GM21717 (cell line): ENCODE measurements around the gene SGMS1.
"Not testable (repeated sequence)": the region's sequence is repeated elsewhere in the genome, so short reads cannot be mapped to it uniquely, and the experiment has no call there.

Experiments used
- ATAC-seq: cut with Tn5 transposase; IDR thresholded peaks from one replicate; pipeline ENCODE4 v1.9.1; 2021; ENCODE audit warnings: mild to moderate bottlenecking, moderate library complexity; ENCODE audit not compliant: unreplicated experiment

SGMS1 gene

GRCh38 chr10:50512743-50513416 is 110.9 kb downstream of the SGMS1 start:
- peak; percentile 44 for ATAC-seq

DNA sequence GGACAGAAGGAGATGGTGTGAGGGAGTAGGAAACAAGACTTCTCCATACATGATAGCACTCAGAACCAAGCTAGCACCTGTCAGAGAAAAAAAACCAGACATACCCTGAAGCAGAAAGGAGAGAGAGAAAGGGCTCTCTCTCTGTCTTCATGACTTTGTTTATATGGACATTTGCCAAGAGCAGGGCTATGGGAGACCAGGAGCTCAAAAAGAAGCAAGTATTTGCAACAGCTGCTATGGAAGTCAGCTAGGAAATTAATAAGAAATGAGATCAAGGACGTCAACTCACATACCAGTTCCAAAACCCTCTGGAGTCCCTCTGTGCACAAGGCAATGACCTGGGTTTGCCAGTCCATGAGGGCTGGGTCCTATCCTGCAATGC is 111.6 kb downstream of the SGMS1 start:
- ATAC-seq = no peak

GRCh38 chr10:50511492-50512213 is 112.1 kb downstream of the SGMS1 start:
- ATAC-seq = peak; percentile 31

DNA sequence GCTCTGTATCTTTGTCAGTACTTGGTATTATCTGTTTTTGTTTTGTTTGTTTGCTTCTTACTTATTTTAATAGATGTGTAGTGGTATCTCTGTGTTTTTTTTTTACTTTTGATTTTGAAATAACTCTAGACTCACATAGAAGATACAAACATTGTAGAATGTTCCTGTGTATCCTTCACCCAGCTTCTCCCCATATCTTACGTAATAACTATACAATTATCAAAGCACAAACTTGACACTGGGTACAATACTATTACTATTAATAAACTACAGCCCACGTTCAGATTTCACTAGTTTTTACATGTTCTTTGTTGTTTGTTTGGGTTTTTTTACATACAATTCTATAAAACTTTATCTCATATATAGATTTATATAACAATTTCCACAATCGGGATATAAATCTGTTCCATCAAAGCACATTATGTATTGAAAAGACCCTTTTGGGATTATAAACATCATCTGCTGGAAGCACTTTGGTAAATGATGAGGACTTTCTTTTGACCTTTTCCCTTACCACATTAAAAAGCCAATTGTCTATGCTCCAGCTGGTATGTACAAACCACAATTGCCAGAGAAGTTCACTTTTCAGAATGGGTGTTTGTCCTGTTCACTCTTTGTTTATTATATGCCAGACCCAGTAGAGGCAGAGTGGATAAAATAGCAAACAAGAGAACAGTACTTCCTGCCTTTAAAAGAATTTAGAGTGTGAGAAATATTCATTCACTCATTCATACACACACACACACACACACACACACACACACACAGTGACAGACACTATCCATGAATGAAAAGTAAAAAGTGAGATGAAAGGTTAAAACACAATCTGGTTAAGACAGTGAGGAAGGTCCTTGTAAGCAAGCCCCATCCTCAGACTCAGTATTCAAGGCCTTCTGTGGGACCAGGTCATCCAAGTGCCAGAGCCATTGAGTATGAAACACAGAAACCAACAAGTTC is 113.0 kb downstream of the SGMS1 start:
- ATAC-seq = no peak

DNA sequence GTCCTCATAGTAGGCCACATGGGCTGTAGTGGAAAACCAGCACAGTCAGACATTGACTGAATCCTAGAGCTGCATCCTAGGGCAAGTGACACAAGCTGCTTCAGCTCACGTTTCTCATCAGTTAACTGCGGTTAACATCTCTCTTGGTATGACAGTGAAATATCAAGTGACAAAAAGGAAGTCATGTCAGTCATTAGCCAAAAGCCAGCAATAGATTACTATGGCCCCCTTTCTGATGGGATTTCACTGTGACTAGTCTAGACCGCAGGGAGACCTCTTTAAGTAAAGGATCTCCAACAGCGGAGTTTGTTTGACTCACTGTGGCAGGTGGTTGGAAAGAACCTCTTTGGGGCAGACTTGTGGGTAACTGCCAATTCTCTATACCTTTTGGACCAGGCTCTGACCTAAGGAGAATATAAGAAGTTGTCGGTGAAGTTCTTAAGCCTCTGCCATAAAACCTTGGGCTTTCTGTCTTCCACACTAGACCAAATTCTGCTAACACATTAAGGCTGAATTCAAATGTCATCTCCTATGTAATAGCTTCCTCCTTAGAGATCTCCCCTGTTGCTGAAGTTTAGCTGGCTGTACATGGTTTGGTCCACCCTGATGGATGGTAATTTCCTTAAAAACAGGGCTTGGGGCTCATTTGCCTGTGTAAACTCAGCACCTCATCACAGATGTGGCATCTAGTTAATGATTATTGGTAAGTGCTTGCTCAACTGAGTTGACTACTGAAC is 115.3 kb downstream of the SGMS1 start:
- peak; percentile 73 for ATAC-seq

DNA sequence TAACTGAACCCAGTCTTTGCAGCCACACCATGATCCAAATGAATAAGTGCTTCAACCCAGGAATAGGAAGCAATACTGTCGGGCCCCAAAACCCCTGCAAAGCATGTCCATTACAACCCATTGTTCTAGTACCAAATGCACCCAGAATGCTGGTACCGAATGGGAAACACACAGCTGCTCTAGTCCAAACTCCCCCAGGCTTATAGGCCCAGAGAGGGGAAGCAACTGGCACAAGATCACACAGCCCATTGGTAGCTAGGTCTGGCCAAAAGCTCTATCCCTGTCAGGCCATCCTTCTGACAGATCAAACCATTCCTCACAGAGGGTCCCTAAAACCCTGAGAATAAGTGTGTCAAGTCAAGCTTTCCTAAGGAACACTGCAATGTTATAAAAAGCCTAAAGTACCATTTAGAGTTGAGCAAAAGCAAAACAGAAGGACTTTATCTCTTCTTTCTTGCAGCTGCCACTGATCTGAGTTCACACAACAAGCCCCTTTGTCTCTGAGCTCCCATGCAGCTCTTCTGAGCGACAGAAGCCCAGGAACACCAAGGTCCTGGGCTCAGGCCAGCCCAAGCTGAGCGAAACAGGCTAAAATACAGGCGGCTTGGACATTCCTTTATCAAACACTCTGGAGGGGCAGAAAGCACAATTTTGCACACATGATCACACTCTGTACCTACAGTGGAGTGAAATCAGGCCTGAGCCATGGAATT is 116.7 kb downstream of the SGMS1 start:
- no peak for ATAC-seq

DNA sequence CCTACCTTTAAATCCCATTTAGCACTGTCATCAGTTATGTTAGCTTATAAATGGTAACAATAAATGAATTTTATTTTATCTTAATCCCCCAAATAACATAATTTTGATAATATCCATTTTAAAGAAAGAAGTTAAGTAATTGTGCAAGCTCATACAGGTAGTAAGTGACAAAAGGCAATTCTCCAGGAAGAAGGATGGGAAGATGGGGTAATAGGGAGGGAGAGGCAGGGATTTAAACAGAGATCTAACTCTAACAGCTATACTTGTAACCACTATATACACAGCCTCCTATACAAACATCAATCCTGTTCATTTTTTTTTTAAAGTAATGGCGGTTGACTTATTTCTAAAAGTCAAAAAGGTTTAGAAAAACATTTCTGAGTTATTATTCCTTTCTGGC is 119.4 kb downstream of the SGMS1 start:
- ATAC-seq = no peak

GRCh38 chr10:50503661-50504320 is 120.0 kb downstream of the SGMS1 start:
- no peak for ATAC-seq

- ATAC-seq = not testable (repeated sequence)
Measured at GRCh38 chr10:50503156-50503555, 120.6 kb downstream of the SGMS1 start.

GRCh38 chr10:50501924-50502452 is 121.8 kb downstream of the SGMS1 start:
- no peak for ATAC-seq

GRCh38 chr10:50501478-50501877 is 122.3 kb downstream of the SGMS1 start:
- ATAC-seq = no peak

DNA sequence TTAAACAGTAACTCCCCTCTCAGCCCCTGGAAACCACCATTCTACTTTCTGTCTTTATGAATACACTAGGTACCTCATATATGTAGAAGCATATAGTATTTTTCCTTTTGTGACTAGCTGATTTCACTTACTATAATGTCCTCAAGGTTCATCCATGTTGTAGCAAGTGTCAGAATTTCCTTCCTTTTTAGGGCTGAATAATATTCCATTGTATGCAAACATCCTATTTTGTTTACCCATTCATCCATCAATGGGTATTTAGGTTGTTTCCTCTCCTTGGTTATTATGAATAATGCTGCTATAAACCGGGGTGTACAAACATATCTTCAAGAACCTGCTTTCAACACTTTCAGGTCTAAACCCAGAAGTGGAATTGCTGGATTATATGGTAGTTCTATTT is 125.3 kb downstream of the SGMS1 start:
- ATAC-seq = no peak

DNA sequence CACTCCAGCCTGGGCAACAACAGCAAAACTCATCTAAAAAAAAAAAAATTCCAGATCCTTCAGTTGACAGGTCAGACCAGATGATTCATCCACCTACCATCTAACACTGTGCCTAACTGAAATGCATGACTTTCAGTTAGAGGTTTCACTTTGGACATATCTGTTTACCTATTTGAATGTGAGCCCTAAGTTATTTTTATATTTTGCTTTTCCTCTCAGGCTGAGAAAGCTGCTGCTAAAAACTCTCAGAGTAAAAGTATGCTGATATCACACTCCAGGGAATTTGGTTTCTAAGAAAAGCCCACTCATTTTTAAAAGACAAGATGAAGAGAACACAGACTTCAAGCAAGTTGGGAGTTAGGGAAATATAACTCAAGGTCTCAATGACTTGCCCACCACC is 126.0 kb downstream of the SGMS1 start:
- peak; percentile 91 for ATAC-seq

GRCh38 chr10:50496228-50496627 is 127.5 kb downstream of the SGMS1 start:
- ATAC-seq = no peak

DNA sequence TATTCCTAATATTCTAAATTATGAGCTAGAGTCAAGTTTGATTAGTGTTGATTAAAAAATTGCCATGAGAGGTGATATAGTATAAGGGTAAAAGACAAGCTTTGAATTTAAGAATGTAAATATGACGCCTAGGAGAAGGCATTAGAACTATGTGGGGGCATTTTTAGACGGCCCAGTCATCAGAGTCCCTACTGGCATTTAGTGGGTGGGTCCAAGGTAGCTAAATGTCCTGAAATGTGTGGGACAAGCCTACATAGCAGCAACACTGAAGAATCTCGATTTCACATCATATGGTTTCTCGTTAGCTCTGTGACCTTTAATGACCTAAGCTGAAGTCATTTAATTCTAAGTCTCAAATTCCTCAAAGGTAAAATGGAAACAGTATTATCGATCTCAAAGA is 133.5 kb downstream of the SGMS1 start:
- ATAC-seq = no peak

- ATAC-seq = not testable (repeated sequence)
Measured at GRCh38 chr10:50484550-50484949, 139.2 kb downstream of the SGMS1 start.

GRCh38 chr10:50480054-50481007 is 143.4 kb downstream of the SGMS1 start:
- no peak for ATAC-seq
